K562 (cell line): ENCODE data around the gene TUB. TPM values are rescaled to one million over a fixed set of nuclear protein-coding genes. Genes with fewer than 3 reads are reported as not detected.

Experiments
- ATAC-seq: fragments of 200-7000 bp; cut with Tn5 transposase; 3 replicates; pipeline ENCODE4 v1.9.1; 2020; ENCODE audit warnings: moderate library complexity
- BruUV-seq: library from RNA; stranded (reverse); fragments of 400-500 nt; replicated peaks from 2 replicates; lab custom pipeline; 2021; lab: Mats Ljungman, UMichigan
- CTCF ChIA-PET: fragments of 300-600 bp; formaldehyde crosslinking; extraction: SDS; loops from one replicate; lab custom pipeline; 2021; ENCODE audit warnings: low intra/inter-chr PET ratio; lab: Yijun Ruan, JAX
- POLR2A ChIA-PET: fragments of 300-600, 350-650 bp; sonication (Branson Sonifier 250); formaldehyde crosslinking; extraction: SDS; loops from one replicate; lab custom pipeline; 2021; ENCODE audit warnings: antibody characterized with exemption, inconsistent platforms; lab: Yijun Ruan, JAX
- DNase-seq, 4 experiments: peaks; one replicate each; pipeline versions ENCODE4 v3.0.0 to v3.0.0-alpha.2; 2011 to 2018; ENCODE audit warnings: low spot score in 3 of 4, mixed read lengths in 3 of 4; ENCODE audit errors: extremely low read depth in 1 of 4
- FAIRE-seq: peaks from 2 replicates; lab custom pipeline; 2011; peaks lifted over from hg19 to GRCh38; lab: Jason Lieb, UNC
- H2AFZ ChIP-seq: 2 replicates; pipeline ENCODE4 v1.6.0; 2011; ENCODE audit warnings: low read depth, low read length, control low read depth, inconsistent platforms
- H3K27ac ChIP-seq: fragments of 200-600 bp; 3 replicates; pipeline ENCODE4 v1.8.0; 2011; ENCODE audit warnings: low read depth, mild to moderate bottlenecking, control low read depth, inconsistent platforms, low read length, moderate library complexity, mixed read lengths; ENCODE audit errors: extremely low read depth
- H3K27me3 ChIP-seq, 2 experiments: fragments of 300-600 bp in 1 of 2; 2 replicates in 1 of 2; 3 replicates in 1 of 2; pipeline versions ENCODE4 v1.6.0 to v1.8.0; 2011; ENCODE audit warnings: inconsistent platforms in 2 of 2, low read length in 2 of 2, mild to moderate bottlenecking in 1 of 2, mixed read lengths in 1 of 2, moderate library complexity in 1 of 2; ENCODE audit not compliant: control insufficient read depth in 2 of 2, insufficient read depth in 2 of 2
- H3K36me3 ChIP-seq: fragments of 300-600 bp; 3 replicates; pipeline ENCODE4 v1.8.0; 2011; ENCODE audit warnings: mild to moderate bottlenecking, low read length, inconsistent platforms; ENCODE audit not compliant: control insufficient read depth, insufficient read depth
- H3K4me1 ChIP-seq, 2 experiments: fragments of 200-600 bp in 1 of 2; replicated peaks in 1 of 2; 2 replicates in 1 of 2; 3 replicates in 1 of 2; pipeline versions ENCODE4 v1.5.1 to v1.8.0; 2011; ENCODE audit warnings: inconsistent platforms in 2 of 2, low read length in 2 of 2, mild to moderate bottlenecking in 1 of 2, mixed read lengths in 1 of 2, moderate library complexity in 1 of 2; ENCODE audit not compliant: control insufficient read depth in 2 of 2, insufficient read depth in 2 of 2
- H3K4me2 ChIP-seq: 2 replicates; pipeline ENCODE4 v1.6.1; 2011; ENCODE audit warnings: low read length, control low read depth, inconsistent platforms, mixed read lengths; ENCODE audit not compliant: insufficient read depth
- H3K4me3 ChIP-seq: fragments of 200-600 bp; sonication (generic), shearing (Covaris generic); 2 replicates; pipeline ENCODE4 v1.5.1; 2016; ENCODE audit warnings: control low read depth, inconsistent platforms
- H3K79me2 ChIP-seq: fragments of 200-600 bp; 3 replicates; pipeline ENCODE4 v1.8.0; 2011; ENCODE audit warnings: low read length, inconsistent platforms; ENCODE audit not compliant: control insufficient read depth, insufficient read depth
- H3K9ac ChIP-seq, 2 experiments: 2 replicates each; pipeline versions ENCODE4 v1.6.0 to v1.6.1; 2011; ENCODE audit warnings: low read depth in 2 of 2, low read length in 2 of 2, control low read depth in 1 of 2, inconsistent platforms in 1 of 2, mild to moderate bottlenecking in 1 of 2, mixed read lengths in 1 of 2; ENCODE audit not compliant: insufficient read depth in 1 of 2
- H3K9me1 ChIP-seq: one replicate; pipeline ENCODE4 v1.6.0; 2011; ENCODE audit warnings: inconsistent platforms, mild to moderate bottlenecking, low read length, moderate library complexity; ENCODE audit not compliant: control insufficient read depth, insufficient read depth
- H3K9me3 ChIP-seq: replicated peaks from 2 replicates; pipeline ENCODE4 v1.5.1; 2011; ENCODE audit warnings: low read depth, low read length, inconsistent platforms; ENCODE audit not compliant: control insufficient read depth, insufficient read depth
- H4K20me1 ChIP-seq: replicated peaks from 2 replicates; pipeline ENCODE4 v1.6.1; 2011; ENCODE audit warnings: low read length, inconsistent platforms, mixed read lengths; ENCODE audit not compliant: control insufficient read depth, insufficient read depth
- C11orf30 ChIP-seq: fragments of 450-650 bp; IDR thresholded peaks from 2 replicates; pipeline ENCODE4 v1.6.1; 2016; ENCODE audit warnings: low read depth, mild to moderate bottlenecking
- CBFA2T3 ChIP-seq: fragments of 450-650 bp; IDR thresholded peaks from 2 replicates; pipeline ENCODE4 v1.6.1; 2017
- FOXM1 ChIP-seq, 2 experiments: fragments of 450-650 bp in 1 of 2; sonication (generic) in 1 of 2; formaldehyde crosslinking in 1 of 2; IDR thresholded peaks; 2 replicates each; pipeline versions ENCODE4 v1.6.1 to v1.9.0; 2017 to 2022; ENCODE audit warnings: low read depth in 2 of 2, mild to moderate bottlenecking in 2 of 2, missing genetic modification reagents in 1 of 2, moderate library complexity in 1 of 2
- FUS ChIP-seq: fragments of 200-400 bp; formaldehyde crosslinking; optimal IDR thresholded peaks from 2 replicates; pipeline ENCODE3; 2017; ENCODE audit warnings: low read depth, low read length
- IRF2 ChIP-seq: sonication (generic); formaldehyde crosslinking; IDR thresholded peaks from 2 replicates; pipeline ENCODE4 v1.8.1; 2022; ENCODE audit warnings: mild to moderate bottlenecking, missing genetic modification reagents
- MAFG ChIP-seq: fragments of 450-650 bp; conservative IDR thresholded peaks from 2 replicates; pipeline ENCODE4 v1.6.1; 2016; ENCODE audit warnings: missing genetic modification characterization, missing compliant biosample characterization
- MTF1 ChIP-seq: fragments of 250-450 bp; sonication (Bioruptor Pico); IDR thresholded peaks from 2 replicates; pipeline ENCODE4 v1.9.0; 2021; ENCODE audit warnings: moderate library complexity, mild to moderate bottlenecking, inconsistent platforms, borderline replicate concordance
- POLR2H ChIP-seq: IDR thresholded peaks from 2 replicates; pipeline ENCODE4 v1.6.1; 2016; ENCODE audit warnings: missing genetic modification characterization, low read depth, mild to moderate bottlenecking, control low read depth, missing compliant biosample characterization, moderate library complexity
- ZNF644 ChIP-seq: fragments of 200-800 bp; sonication (Bioruptor generic); IDR thresholded peaks from 2 replicates; pipeline ENCODE4 v1.6.1; 2016; ENCODE audit warnings: low read depth, missing genetic modification characterization, missing compliant biosample characterization
- WGBS: fragments of 100-300 bp; shearing (Covaris generic); methylation state at CpG from one replicate; pipeline ENCODE4 v1.1.6; 2016; ENCODE audit warnings: low coverage, mixed read lengths; ENCODE audit not compliant: insufficient coverage; ENCODE audit errors: missing lambda C conversion rate; 5-methylcytosine and 5-hydroxymethylcytosine counted together
- in situ Hi-C: fragments of 300-500 bp; cut with MboI; formaldehyde crosslinking; loops from 4 replicates; pipeline ENCODE4 v1.15.0; 2018; ENCODE audit warnings: inconsistent platforms, mixed read lengths
- intact Hi-C: fragments of 100-400 bp; cut with micrococcal nuclease; formaldehyde crosslinking; loops from 2 replicates; pipeline ENCODE4 v1.14.2; 2022
- polyA plus RNA-seq, 8 experiments: library from polyadenylated mRNA; depleted of rRNA in 4 of 8; stranded (reverse) in 5 of 8; unstranded in 3 of 8; fragments of >200 nt; fragmentation: Nextera tagmentation in 2 of 8; fragmentation: Illumina TruSeq in 1 of 8; extraction: Ambion mirVana in 2 of 8; extraction: Trizol in 1 of 8; gene quantifications; 2 replicates each; pipeline versions ENCODE4 v1.2.1 to v1.2.3, GENCODE V29; 2011 to 2014; ENCODE audit warnings: inconsistent platforms in 1 of 8, missing spikeins in 1 of 8
- total RNA-seq, 7 experiments: library from RNA; depleted of rRNA in 6 of 7; stranded (reverse); fragments of >200 nt in 6 of 7; fragmentation: Illumina TruSeq in 2 of 7; extraction: Trizol in 2 of 7; gene quantifications; 2 replicates each; pipeline versions ENCODE4 v1.2.1 to v1.2.3, GENCODE V29; 2011 to 2021; ENCODE audit warnings: low replicate concordance in 1 of 7
- TF ChIP-seq, protein P1 (sequence below): IDR thresholded peaks from 2 replicates; pipeline ENCODE4 v1.6.1; 2016; ENCODE audit warnings: missing genetic modification characterization, missing compliant biosample characterization
- TF ChIP-seq, protein P2 (sequence below): IDR thresholded peaks from 2 replicates; pipeline ENCODE4 v1.6.1; 2011; ENCODE audit warnings: borderline replicate concordance, low read depth, mild to moderate bottlenecking, moderate library complexity, low read length; ENCODE audit not compliant: insufficient read depth, poor library complexity, severe bottlenecking
- TF ChIP-seq, protein P3 (sequence below): sonication (generic); formaldehyde crosslinking; IDR thresholded peaks from 2 replicates; pipeline ENCODE4 v1.8.0; 2022; ENCODE audit warnings: missing genetic modification reagents, mild to moderate bottlenecking, borderline replicate concordance

Gene TUB
- total and polyA plus RNA-seq, 9 of the 15 experiments (the other 6 are each of a cell fraction or from before 2014, with no cell fraction given), result not detected

DNA sequence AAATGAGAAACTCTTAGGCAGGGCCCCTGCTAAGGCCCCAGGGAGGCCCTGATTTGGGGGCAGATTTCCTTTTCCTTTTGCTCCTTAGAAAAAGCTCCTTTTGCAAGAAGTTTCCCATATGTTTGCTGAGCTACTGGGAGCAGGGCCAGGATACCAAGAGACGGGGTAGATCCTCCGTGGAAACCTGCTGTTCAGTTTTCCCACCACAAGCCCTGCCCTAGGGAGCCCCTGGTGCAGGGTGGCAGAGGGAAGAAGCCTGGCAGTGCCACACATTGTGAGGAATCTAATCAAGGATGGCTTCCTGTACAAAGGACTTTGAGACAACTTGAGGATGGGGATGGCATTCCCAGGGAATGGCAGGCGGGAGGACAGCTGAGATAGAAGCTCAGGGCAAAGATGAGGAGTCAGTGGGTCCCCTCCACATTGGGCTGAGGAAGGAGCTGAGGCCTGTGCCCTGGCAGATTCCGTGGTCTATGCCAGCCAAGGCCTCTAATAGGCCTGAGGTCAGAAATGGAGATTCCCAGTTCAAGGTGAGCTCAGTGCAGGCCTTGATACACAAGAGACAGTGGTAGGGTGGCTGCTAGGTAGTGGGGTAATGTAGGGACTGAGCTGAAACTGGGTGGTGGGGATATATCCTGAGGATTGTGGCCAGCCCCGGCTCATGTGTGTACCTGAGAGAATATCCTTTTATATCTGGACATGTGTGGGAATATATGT, 15.0 kb downstream of the TUB start (continued):
- TF ChIP-seq, protein P1, sequence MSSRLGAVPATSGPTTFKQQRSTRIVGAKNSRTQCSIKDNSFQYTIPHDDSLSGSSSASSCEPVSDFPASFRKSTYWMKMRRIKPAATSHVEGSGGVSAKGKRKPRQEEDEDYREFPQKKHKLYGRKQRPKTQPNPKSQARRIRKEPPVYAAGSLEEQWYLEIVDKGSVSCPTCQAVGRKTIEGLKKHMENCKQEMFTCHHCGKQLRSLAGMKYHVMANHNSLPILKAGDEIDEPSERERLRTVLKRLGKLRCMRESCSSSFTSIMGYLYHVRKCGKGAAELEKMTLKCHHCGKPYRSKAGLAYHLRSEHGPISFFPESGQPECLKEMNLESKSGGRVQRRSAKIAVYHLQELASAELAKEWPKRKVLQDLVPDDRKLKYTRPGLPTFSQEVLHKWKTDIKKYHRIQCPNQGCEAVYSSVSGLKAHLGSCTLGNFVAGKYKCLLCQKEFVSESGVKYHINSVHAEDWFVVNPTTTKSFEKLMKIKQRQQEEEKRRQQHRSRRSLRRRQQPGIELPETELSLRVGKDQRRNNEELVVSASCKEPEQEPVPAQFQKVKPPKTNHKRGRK, result no peak
- TF ChIP-seq MTF1 (no peak), IRF2 (CRISPR knock-in tag) (no peak), POLR2H (no peak), C11orf30 (no peak), CBFA2T3 (no peak), ZNF644 (tag) (no peak)

DNA sequence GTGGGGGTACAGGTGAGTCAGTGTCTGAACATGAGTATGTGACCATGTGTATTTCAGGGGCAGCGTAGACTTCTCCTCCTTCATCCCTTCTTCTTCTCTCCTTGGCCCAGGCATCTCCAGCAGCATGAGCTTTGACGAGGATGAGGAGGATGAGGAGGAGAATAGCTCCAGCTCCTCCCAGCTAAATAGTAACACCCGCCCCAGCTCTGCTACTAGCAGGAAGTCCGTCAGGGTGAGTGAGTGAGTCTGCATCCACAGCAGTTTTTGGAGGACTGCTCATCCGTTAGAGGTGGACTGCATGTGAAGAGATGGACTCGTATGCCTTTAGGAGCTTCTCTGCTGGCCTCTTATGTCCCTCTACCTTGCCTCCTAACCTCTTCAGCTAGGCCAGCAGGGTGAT, 15.6 kb downstream of the TUB start:
- intact Hi-C loops, result loop anchor here (10.0 kb wide), 1 partner anchor 392 kb away; the partner anchor contains the start of gene OVCH2
- TF ChIP-seq, protein P2, sequence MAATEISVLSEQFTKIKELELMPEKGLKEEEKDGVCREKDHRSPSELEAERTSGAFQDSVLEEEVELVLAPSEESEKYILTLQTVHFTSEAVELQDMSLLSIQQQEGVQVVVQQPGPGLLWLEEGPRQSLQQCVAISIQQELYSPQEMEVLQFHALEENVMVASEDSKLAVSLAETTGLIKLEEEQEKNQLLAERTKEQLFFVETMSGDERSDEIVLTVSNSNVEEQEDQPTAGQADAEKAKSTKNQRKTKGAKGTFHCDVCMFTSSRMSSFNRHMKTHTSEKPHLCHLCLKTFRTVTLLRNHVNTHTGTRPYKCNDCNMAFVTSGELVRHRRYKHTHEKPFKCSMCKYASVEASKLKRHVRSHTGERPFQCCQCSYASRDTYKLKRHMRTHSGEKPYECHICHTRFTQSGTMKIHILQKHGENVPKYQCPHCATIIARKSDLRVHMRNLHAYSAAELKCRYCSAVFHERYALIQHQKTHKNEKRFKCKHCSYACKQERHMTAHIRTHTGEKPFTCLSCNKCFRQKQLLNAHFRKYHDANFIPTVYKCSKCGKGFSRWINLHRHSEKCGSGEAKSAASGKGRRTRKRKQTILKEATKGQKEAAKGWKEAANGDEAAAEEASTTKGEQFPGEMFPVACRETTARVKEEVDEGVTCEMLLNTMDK, result no peak
- TF ChIP-seq, protein P3, sequence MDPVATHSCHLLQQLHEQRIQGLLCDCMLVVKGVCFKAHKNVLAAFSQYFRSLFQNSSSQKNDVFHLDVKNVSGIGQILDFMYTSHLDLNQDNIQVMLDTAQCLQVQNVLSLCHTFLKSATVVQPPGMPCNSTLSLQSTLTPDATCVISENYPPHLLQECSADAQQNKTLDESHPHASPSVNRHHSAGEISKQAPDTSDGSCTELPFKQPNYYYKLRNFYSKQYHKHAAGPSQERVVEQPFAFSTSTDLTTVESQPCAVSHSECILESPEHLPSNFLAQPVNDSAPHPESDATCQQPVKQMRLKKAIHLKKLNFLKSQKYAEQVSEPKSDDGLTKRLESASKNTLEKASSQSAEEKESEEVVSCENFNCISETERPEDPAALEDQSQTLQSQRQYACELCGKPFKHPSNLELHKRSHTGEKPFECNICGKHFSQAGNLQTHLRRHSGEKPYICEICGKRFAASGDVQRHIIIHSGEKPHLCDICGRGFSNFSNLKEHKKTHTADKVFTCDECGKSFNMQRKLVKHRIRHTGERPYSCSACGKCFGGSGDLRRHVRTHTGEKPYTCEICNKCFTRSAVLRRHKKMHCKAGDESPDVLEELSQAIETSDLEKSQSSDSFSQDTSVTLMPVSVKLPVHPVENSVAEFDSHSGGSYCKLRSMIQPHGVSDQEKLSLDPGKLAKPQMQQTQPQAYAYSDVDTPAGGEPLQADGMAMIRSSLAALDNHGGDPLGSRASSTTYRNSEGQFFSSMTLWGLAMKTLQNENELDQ, result no peak
- no peak for TF ChIP-seq FOXM1 (IDR thresholded peaks at IDR 0.05; ENCODE audit: low read depth)
- TF ChIP-seq FOXM1 (CRISPR knock-in tag; IDR thresholded peaks at IDR 0.05; ENCODE audit: low read depth), result no peak
- TF ChIP-seq FUS, result no peak
- no peak for TF ChIP-seq MTF1
- no peak for TF ChIP-seq MAFG (tag)

More for the DNA sequence above, 15.6 kb downstream of the TUB start:
- H2AFZ ChIP-seq, result no peak overlapping the region
- no peaks in the 10 kb centered on the region for H3K9me1 ChIP-seq
- peaks cover 0 to 40% of the 10 kb centered on the region in 2 experiments; a peak in 3 of 5 replicates for H3K27me3 ChIP-seq
- no peaks in the 10 kb centered on the region for H3K79me2 ChIP-seq
- in situ Hi-C loops, result loop anchor here (5.0 to 10.0 kb wide), 2 partner anchors 89 to 202 kb away; no protein-coding TSS in a partner anchor
- BruUV-seq, result no TSS peak
- H4K20me1 ChIP-seq, result no peaks in the 10 kb centered on the region
- no peak overlapping the region for H3K27ac ChIP-seq
- POLR2A ChIA-PET, result interaction anchor here (0.7 kb wide), 1 partner anchor 850 kb away, joined by 3 read pairs; no protein-coding TSS in a partner anchor
- no peak overlapping the region for H3K4me2 ChIP-seq
- H3K36me3 ChIP-seq, result no peaks in the 10 kb centered on the region
- no peak overlapping the region for H3K9ac ChIP-seq
- 2% methylated on average over 6 of the region's 6 CpGs for WGBS
- CTCF ChIA-PET, result interaction anchor here (4.4 kb wide), 1 partner anchor 90 kb away, joined by 17 read pairs; no protein-coding TSS in a partner anchor
- no peak for DNase-seq
- H3K9me3 ChIP-seq, result no peaks in the 10 kb centered on the region
- no peak overlapping the region for H3K4me3 ChIP-seq
- FAIRE-seq, result no peak
- ATAC-seq, result no peak
- peaks cover 0 to 3% of the 10 kb centered on the region in 2 experiments; a peak in 2 of 5 replicates for H3K4me1 ChIP-seq
